PFSK-1 (cell line): ENCODE data around the gene MED6.

Experiments used
- POLR2AphosphoS5 ChIP-seq: IDR thresholded peaks from 2 replicates; pipeline ENCODE4 v1.6.1; 2012; ENCODE audit warnings: low read depth, mild to moderate bottlenecking, control low read depth, low read length, moderate library complexity
- SIN3A ChIP-seq: IDR thresholded peaks from 2 replicates; pipeline ENCODE4 v1.6.1; 2012; ENCODE audit warnings: mild to moderate bottlenecking, low read length, moderate library complexity, borderline replicate concordance; ENCODE audit not compliant: insufficient read depth
- TF ChIP-seq, protein P1 (sequence below), 2 experiments: IDR thresholded peaks; 2 replicates each; pipeline versions ENCODE4 v1.6.1 to v1.8.0; 2011 to 2012; ENCODE audit warnings: low read depth in 2 of 2, low read length in 2 of 2, control low read depth in 1 of 2, inconsistent platforms in 1 of 2, mild to moderate bottlenecking in 1 of 2, moderate library complexity in 1 of 2; ENCODE audit not compliant: insufficient read depth in 1 of 2

DNA sequence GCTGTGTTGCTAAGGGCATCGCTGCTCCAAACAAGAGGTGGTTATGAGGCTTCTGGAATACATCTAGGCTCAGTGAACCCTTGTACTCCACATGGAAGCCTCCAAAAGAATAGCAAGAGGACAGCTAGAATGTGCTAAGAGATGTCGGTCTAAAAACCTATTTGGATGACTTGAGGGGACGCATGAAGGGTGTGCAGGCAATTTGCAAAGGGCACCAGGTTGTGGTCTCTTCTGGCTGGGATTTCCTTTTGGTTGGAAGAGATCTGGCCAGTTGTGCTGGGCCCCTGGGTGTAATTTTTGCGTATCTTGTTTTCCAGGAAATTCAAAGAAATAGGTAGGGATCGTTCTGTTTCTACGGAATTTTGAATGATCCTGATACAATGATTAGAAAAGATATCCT is 45.4 kb upstream of the MED6 start:
- TF ChIP-seq POLR2AphosphoS5 (no peak), SIN3A (no peak)
- TF ChIP-seq, protein P1, sequence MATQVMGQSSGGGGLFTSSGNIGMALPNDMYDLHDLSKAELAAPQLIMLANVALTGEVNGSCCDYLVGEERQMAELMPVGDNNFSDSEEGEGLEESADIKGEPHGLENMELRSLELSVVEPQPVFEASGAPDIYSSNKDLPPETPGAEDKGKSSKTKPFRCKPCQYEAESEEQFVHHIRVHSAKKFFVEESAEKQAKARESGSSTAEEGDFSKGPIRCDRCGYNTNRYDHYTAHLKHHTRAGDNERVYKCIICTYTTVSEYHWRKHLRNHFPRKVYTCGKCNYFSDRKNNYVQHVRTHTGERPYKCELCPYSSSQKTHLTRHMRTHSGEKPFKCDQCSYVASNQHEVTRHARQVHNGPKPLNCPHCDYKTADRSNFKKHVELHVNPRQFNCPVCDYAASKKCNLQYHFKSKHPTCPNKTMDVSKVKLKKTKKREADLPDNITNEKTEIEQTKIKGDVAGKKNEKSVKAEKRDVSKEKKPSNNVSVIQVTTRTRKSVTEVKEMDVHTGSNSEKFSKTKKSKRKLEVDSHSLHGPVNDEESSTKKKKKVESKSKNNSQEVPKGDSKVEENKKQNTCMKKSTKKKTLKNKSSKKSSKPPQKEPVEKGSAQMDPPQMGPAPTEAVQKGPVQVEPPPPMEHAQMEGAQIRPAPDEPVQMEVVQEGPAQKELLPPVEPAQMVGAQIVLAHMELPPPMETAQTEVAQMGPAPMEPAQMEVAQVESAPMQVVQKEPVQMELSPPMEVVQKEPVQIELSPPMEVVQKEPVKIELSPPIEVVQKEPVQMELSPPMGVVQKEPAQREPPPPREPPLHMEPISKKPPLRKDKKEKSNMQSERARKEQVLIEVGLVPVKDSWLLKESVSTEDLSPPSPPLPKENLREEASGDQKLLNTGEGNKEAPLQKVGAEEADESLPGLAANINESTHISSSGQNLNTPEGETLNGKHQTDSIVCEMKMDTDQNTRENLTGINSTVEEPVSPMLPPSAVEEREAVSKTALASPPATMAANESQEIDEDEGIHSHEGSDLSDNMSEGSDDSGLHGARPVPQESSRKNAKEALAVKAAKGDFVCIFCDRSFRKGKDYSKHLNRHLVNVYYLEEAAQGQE (IDR thresholded peaks at IDR 0.05; ENCODE audit: insufficient read depth in 1 of 2, low read depth in 2 of 2, low read length in 2 of 2), result no peak
